Inflammatory macrophage treated with lipopolysaccharide for 4 hours (primary cell): ENCODE measurements around the gene MAD1L1.

Experiments used
- DNase-seq: peaks from one replicate; pipeline ENCODE4 v3.0.0-alpha.2; 2020

The MAD1L1 gene

GRCh38 chr7:1944619-1945210 is 288.0 kb downstream of the MAD1L1 start:
- DNase-seq = no peak

DNA sequence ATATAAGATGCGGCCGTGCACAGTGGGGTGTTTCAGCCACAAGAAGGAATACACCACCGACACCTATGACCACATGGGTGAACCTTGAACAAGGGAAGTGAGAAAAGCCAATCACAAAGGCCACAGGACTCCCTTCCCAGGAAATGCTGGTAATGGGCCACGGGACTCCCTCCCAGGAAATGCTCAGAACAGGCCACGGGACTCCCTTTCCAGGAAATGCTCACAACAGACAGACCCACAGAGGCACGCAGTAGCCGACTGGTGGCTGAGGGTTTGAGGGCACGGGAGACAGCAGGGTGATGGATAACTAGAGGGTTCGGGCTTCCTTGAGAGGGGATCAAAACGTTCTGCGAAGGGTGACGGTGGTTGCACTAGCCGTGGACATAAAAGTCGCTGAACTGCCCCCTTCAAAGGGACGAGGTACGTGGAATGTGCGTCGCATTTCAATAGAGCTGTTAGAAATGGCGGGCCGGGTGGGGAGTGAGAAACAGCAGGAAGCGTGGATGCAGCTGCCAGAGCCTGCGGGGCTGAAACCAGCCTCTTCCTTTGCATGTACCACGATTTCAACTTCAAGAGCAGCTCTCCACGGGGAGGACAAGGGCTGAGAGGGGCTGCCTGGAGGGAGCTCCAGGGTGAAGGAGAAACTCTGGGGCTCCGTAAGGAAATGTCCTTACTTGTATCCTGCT is 288.7 kb downstream of the MAD1L1 start:
- DNase-seq = no peak

- DNase-seq = no peak
Observed at GRCh38 chr7:1943326-1943725, 289.4 kb downstream of the MAD1L1 start.

DNA sequence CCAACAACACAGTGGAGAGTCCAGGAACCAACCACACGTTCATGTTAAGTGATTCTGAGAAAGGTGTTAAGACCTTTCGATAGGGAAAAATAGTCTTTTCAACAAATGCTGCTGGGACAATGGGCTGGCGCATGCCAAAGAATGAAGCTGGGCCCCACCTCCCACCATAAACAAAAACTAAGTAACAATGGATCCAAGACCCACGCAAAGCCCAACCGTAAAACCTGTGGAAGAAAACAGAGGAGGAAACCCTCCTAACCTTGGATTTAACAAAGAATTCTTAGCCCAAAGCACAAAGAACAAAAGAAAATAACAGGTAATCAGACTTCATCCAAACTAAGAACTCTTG is 289.8 kb downstream of the MAD1L1 start:
- no peak for DNase-seq

- peak; percentile 71 for DNase-seq
Observed at GRCh38 chr7:1942243-1942940, 290.4 kb downstream of the MAD1L1 start.

GRCh38 chr7:1941464-1942242 is 291.1 kb downstream of the MAD1L1 start:
- DNase-seq = no peak

GRCh38 chr7:1940863-1941262 is 291.9 kb downstream of the MAD1L1 start:
- DNase-seq = no peak

- DNase-seq = peak; percentile 95
Observed at GRCh38 chr7:1940402-1940786, 292.4 kb downstream of the MAD1L1 start.

- peak; percentile 81 for DNase-seq
Observed at GRCh38 chr7:1939434-1940401, 293.0 kb downstream of the MAD1L1 start.

GRCh38 chr7:1938788-1939433 is 293.8 kb downstream of the MAD1L1 start:
- no peak for DNase-seq

DNA sequence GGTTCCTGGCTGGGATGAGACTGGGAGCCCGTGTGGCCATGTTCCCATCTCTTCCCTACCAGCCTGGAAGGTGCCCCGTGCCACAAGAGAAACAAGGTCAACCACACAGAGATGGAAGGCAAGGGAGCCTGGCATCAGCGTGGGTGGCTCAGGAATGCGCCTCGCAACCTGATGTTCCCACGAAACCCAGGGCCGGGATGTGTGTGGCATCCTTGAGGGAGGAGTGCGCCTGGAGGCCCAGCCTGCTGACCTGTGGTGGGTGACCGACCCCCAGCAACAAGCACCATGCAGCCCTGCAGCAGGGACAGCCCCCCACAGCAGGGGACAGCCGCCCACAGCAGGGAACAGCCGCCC is 295.5 kb downstream of the MAD1L1 start:
- no peak for DNase-seq

DNA sequence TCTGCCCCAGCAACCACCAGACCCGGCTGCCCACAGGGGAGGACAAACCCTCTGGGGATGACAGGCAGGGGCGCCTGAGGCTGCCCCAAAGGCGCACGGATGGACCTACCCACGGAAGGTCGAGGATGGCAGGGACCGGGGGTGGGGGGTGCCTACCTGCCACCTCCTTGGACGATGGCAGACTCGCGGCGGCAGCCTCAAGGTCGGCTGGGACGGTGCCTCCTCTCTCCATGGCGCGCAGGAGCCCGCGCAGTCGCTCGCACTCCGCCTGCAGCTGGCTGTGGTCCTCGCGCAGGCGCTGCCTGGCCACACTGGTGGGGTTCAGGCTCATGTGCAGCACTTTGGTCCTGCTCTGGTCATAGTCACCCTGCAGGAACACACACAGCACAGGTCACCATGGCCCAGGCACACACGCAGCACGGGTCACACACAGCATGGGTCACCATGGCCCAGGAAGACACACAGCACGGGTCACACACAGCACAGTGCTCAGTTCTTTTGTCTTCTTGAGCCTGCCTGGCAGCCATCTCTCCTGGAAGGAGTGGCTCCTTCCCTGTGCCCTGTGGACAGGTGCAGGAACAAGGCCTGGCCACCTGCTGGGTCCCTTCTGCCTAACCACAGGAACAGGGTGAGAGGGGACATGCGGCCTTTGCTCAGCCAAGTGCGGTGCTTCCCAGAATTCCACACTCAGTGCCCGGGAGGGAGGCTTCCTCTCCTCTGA is 296.1 kb downstream of the MAD1L1 start:
- no peak for DNase-seq

- DNase-seq = no peak
Observed at GRCh38 chr7:1936006-1936310, 296.8 kb downstream of the MAD1L1 start.

DNA sequence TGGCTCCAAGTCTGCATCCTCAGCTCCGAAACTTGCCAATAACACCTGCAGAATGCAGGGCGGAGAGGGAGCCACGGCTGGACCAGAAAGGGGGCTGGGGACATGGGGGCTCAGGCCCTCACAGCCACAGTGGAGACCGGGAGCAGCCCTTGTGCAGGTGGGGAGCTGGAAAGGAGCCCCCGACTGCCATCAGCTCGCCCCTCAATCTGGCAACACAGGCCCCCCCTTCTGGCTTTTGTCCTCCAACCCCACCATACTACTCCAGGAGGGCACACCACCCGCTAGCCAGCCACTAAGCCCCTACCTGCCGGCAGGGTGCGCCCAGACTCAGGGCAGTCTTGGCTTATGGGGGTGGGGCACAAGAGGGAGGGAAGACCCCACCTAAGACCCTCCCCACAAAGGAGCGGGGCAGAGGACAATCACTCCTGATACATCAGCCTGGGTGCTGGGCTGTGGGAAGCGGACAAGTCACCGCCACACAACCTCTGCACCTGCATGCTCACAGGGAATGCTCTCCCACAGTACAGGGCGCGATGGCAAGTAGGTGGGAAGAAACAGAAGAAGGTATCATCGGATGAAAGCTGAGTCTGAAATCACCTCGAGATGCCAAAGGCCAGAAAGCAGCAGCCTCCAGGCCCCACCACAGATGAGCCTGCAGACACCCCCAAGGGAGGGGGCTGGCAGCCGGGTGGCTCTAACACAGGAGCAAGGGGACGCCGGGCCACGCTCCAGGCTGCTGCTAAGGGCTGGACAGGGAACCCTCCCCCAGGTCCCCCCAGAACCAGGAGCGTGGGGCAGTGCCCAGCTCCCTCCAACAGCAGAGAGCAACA is 297.4 kb downstream of the MAD1L1 start:
- DNase-seq = no peak

DNA sequence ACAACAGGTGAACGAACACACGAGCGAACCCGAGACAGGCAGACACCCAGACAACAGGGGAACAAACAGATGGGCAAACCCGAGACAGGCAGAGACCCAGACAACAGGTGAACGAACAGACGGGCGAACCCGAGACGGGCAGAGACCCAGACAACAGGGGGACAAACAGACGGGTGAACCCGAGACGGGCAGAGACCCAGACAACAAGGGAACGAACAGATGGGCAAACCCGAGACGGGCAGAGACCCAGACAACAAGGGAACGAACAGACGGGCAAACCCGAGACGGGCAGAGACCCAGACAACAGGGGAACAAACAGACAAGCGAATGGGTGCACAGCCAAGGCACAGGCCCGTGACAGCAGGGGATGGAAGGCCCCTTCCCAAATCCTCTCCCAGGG is 298.0 kb downstream of the MAD1L1 start:
- DNase-seq = no peak

DNA sequence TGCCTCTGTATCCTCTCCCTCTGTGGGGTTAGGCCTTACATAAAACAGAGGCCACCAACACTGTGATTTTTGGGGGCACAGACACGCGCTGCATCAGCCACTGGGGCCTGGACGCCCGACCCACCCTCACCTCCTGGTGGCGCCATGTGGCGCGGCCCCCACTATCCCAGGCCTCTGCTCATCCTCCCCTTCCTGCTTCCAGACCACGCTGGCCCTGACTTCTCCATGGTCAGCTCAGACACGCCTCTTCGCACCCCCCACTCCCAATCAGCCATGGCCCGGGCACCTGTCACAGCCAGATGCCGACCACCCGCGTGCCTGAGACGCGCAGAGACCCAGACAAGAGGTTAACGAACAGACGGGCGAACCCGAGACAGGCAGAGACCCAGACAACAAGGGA is 298.7 kb downstream of the MAD1L1 start:
- no peak for DNase-seq

DNA sequence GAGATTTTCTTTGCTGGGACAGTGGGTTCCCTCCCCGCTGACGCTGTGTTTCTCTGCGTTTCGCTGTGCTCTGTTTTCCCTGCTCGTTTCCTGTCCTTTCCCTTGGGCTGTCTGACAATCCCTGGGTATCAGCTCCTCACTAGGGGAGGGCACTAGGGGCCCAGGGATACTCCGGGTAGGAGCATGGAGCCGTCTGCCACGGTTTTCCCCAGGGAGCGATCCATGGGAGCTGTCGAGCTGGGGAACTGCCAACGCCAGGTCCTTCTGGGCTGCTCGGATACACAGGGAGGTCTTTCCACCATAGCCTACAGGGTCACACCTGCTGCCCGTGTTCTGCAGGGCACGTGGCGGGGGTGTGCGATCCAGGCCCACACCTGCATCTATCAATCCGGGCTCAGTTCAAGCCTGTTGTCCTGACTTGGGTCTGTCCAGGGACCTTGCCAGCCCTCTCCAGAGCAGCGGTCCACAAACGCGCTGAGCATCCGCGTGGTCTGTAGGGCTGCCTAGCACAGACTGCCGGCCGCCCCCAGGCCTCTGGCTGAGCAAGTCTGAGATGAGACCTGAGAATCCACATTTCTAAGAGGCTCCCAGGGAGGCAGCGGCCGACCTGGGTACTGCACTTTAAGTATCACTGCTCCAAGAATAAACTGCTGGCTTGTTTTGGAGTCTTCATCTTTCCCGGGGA is 299.5 kb downstream of the MAD1L1 start:
- no peak for DNase-seq

DNA sequence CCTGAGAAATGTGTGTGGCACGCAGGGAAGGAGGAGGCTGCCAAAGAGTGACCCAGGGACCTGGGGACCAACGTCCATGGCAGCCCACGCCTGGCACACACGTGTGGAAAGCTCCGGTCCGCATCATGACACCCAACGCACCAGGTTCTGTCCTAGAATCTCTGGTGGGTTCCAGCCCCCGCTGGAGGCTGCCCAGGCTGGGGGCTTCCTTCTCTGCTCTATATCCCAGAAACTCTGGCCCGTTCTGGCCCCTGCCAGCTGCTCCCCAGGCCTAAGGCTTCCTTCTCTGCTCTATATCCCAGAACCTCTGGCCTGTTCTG is 300.8 kb downstream of the MAD1L1 start:
- no peak for DNase-seq

DNA sequence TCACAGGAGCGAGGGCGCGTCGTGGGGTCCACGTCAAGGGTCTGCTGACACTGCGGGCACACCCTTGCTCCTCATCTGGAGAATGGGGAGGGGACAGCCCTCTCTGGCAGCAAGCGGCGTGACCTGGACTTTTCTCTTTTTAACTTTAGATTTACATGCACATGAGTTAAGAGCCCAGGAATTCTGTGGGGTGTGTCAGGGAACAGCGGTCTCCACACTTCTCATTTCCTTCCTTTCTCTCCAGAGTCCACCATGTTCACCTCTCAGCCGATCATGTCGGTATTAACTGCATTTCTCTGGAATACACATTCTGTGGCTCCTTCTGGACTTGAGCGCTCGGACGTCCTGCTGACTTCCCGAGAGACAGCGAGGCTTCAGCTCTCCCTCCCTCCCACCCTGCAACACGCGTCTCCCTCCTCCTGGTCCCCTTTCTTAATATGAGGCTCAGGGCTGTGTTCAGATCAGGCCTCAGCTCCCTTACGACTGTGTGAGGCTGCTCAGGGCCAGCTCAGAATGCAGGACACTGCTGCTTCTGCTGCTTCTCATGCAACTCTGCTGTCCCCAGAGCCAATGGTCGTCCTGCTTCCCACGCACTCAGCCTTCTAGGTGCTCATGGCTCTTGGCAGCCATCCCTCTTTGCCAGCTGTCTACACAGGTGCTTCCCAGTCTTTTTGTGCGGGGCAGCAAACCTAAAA is 301.3 kb downstream of the MAD1L1 start:
- DNase-seq = no peak
